Endothelial cell of umbilical vein (primary cell): ENCODE data around the gene KLF1. TPM values are rescaled to one million over a fixed set of nuclear protein-coding genes. Genes with fewer than 3 reads are reported as not detected.

Experiments
- BruUV-seq: library from RNA; stranded (reverse); fragments of 400-500 nt; replicated peaks from 2 replicates; lab custom pipeline; 2021; lab: Mats Ljungman, UMichigan
- CTCF ChIA-PET: fragments of 300-600, 350-600 bp; sonication (Branson Sonifier 250); formaldehyde crosslinking; loops from one replicate; lab custom pipeline; 2021; ENCODE audit warnings: antibody characterized with exemption, inconsistent platforms; lab: Charles Lee
- POLR2A ChIA-PET: fragments of 300-600, 350-600 bp; sonication (Branson Sonifier 250); formaldehyde crosslinking; loops from one replicate; lab custom pipeline; 2021; ENCODE audit warnings: antibody characterized with exemption, inconsistent platforms; lab: Charles Lee
- DNase-seq: peaks from one replicate; pipeline ENCODE4 v3.0.0-alpha.2; 2011; ENCODE audit warnings: low read depth, low spot score
- FAIRE-seq: peaks from 2 replicates; lab custom pipeline; 2011; peaks lifted over from hg19 to GRCh38; lab: Jason Lieb, UNC
- H2AFZ ChIP-seq: 2 replicates; pipeline ENCODE4 v1.6.0; 2012; ENCODE audit warnings: low read depth, low read length, control low read depth, inconsistent platforms
- H3K27ac ChIP-seq: 2 replicates; pipeline ENCODE4 v1.5.1; 2011; ENCODE audit warnings: low read depth, mild to moderate bottlenecking, control low read depth, low read length, moderate library complexity; ENCODE audit not compliant: insufficient read depth
- H3K27me3 ChIP-seq, 2 experiments: 2 replicates each; pipeline versions ENCODE4 v1.6.0 to v1.6.1; 2011; ENCODE audit warnings: low read length in 2 of 2, mixed read lengths in 1 of 2; ENCODE audit not compliant: control insufficient read depth in 2 of 2, insufficient read depth in 2 of 2
- H3K36me3 ChIP-seq, 2 experiments: 2 replicates in 1 of 2; 3 replicates in 1 of 2; pipeline ENCODE4 v1.5.1; 2011; ENCODE audit warnings: low read length in 2 of 2, mild to moderate bottlenecking in 1 of 2, moderate library complexity in 1 of 2; ENCODE audit not compliant: control insufficient read depth in 2 of 2, insufficient read depth in 2 of 2; ENCODE audit errors: extremely low read depth in 1 of 2
- H3K4me1 ChIP-seq: 3 replicates; pipeline ENCODE4 v1.5.1; 2011; ENCODE audit warnings: mild to moderate bottlenecking, low read length; ENCODE audit not compliant: control insufficient read depth, insufficient read depth; ENCODE audit errors: extremely low read depth
- H3K4me2 ChIP-seq: 2 replicates; pipeline ENCODE4 v1.6.1; 2011; ENCODE audit warnings: low read length, control low read depth, mixed read lengths; ENCODE audit not compliant: insufficient read depth
- H3K4me3 ChIP-seq, 3 experiments: fragments of 200-600 bp in 1 of 3; sonication (generic), shearing (Covaris generic) in 1 of 3; replicated peaks in 1 of 3; 2 replicates each; pipeline ENCODE4 v1.5.1; 2011 to 2016; ENCODE audit warnings: control low read depth in 3 of 3, low read length in 3 of 3, mild to moderate bottlenecking in 2 of 3, inconsistent platforms in 1 of 3, low read depth in 1 of 3, moderate library complexity in 1 of 3; ENCODE audit not compliant: insufficient read depth in 1 of 3
- H3K79me2 ChIP-seq: 2 replicates; pipeline ENCODE4 v1.6.0; 2012; ENCODE audit warnings: low read length, inconsistent platforms; ENCODE audit not compliant: control insufficient read depth, insufficient read depth
- H3K9ac ChIP-seq: replicated peaks from 2 replicates; pipeline ENCODE3; 2011; ENCODE audit warnings: low read length, control low read depth; ENCODE audit not compliant: insufficient read depth; ENCODE audit errors: extremely low read depth
- H3K9me1 ChIP-seq: replicated peaks from 3 replicates; pipeline ENCODE4 v1.6.0; 2011; ENCODE audit warnings: mild to moderate bottlenecking, low read length; ENCODE audit not compliant: control insufficient read depth, insufficient read depth; ENCODE audit errors: extremely low read depth
- H3K9me3 ChIP-seq: replicated peaks from 2 replicates; pipeline ENCODE4 v1.5.1; 2012; ENCODE audit warnings: low read length, inconsistent platforms; ENCODE audit not compliant: control insufficient read depth, insufficient read depth
- H4K20me1 ChIP-seq: replicated peaks from 2 replicates; pipeline ENCODE3; 2011; ENCODE audit warnings: mild to moderate bottlenecking, low read length; ENCODE audit not compliant: control insufficient read depth, insufficient read depth; ENCODE audit errors: extremely low read depth
- EZH2 ChIP-seq: IDR thresholded peaks from 2 replicates; pipeline ENCODE4 v1.6.1; 2012; ENCODE audit warnings: borderline replicate concordance, low read depth, mild to moderate bottlenecking, moderate library complexity, low read length, inconsistent platforms; ENCODE audit not compliant: severe bottlenecking
- FOS ChIP-seq: IDR thresholded peaks from 2 replicates; pipeline ENCODE4 v1.6.1; 2011; ENCODE audit warnings: mild to moderate bottlenecking, low read length, moderate library complexity, borderline replicate concordance; ENCODE audit not compliant: insufficient read depth
- GATA2 ChIP-seq: IDR thresholded peaks from 2 replicates; pipeline ENCODE4 v1.7.0; 2011; ENCODE audit warnings: low read depth, mild to moderate bottlenecking, moderate library complexity, mixed read lengths, low read length; ENCODE audit not compliant: insufficient read length, insufficient read depth
- JUN ChIP-seq: IDR thresholded peaks from 2 replicates; pipeline ENCODE4 v1.6.1; 2011; ENCODE audit warnings: borderline replicate concordance, low read depth; ENCODE audit not compliant: insufficient read length, insufficient read depth
- MAX ChIP-seq: IDR thresholded peaks from 2 replicates; pipeline ENCODE4 v1.6.1; 2011; ENCODE audit not compliant: insufficient read depth, insufficient read length
- MYC ChIP-seq: IDR thresholded peaks from one replicate; pipeline ENCODE4 v1.6.1; 2011; ENCODE audit warnings: mild to moderate bottlenecking, low read depth, low read length
- POLR2A ChIP-seq: IDR thresholded peaks from 2 replicates; pipeline ENCODE4 v1.6.1; 2012; ENCODE audit warnings: low read depth, mild to moderate bottlenecking, control low read depth, low read length
- POLR2AphosphoS5 ChIP-seq: IDR thresholded peaks from 2 replicates; pipeline ENCODE4 v1.6.1; 2012; ENCODE audit warnings: low read depth, mild to moderate bottlenecking, control low read depth, low read length, moderate library complexity; ENCODE audit not compliant: insufficient read depth
- dilution Hi-C: fragments of 300-500 bp; cut with MboI; formaldehyde crosslinking; loops from one replicate; pipeline ENCODE4 v1.15.0; 2019; ENCODE audit warnings: low sequenced_read_pairs; ENCODE audit not compliant: extremely low pct_ligation_motif_present
- intact Hi-C: fragments of 100-400 bp; cut with micrococcal nuclease; formaldehyde crosslinking; loops from one replicate; pipeline ENCODE4 v1.10.0; 2022
- polyA plus RNA-seq, 4 experiments: library from polyadenylated mRNA; depleted of rRNA in 3 of 4; stranded (reverse) in 3 of 4; unstranded in 1 of 4; fragments of >200 nt; gene quantifications; 2 replicates each; pipeline versions ENCODE4 v1.2.1 to v1.2.3, GENCODE V29; 2011 to 2012; ENCODE audit warnings: missing spikeins in 1 of 4
- total RNA-seq: library from RNA; stranded (reverse); gene quantifications from 2 replicates; pipeline ENCODE4 v1.2.3, GENCODE V29; 2021
- TF ChIP-seq, protein P1 (sequence below), 2 donors: IDR thresholded peaks; 1 replicate in 1 of 2; 2 replicates in 1 of 2; pipeline ENCODE4 v1.5.1; 2011; ENCODE audit warnings: low read length in 2 of 2, mild to moderate bottlenecking in 2 of 2, moderate library complexity in 2 of 2, control low read depth in 1 of 2, inconsistent platforms in 1 of 2, low read depth in 1 of 2; ENCODE audit not compliant: insufficient read depth in 1 of 2; ENCODE audit errors: extremely low read depth in 1 of 2

Gene KLF1
- total and polyA plus RNA-seq, 2 donors (not counting 3 experiments of a cell fraction or from before 2014, with no cell fraction given): not detected

GRCh38 chr19:12936582-12936981 lies 49.6 kb upstream of the KLF1 start:
- H3K27ac ChIP-seq: no peak overlapping the region
- no peak for FAIRE-seq
- H2AFZ ChIP-seq: no peak overlapping the region
- intact Hi-C loops: loop anchor here (10.0 kb wide), 1 partner anchor 152 kb away; no protein-coding TSS in a partner anchor
- peaks cover 33% of the 10 kb centered on the region for H3K4me1 ChIP-seq
- peaks cover 13 to 19% of the 10 kb centered on the region in 2 experiments for H3K36me3 ChIP-seq
- DNase-seq: no peak
- BruUV-seq: no TSS peak
- no peaks in the 10 kb centered on the region for H3K9me1 ChIP-seq
- no peak overlapping the region for H3K9ac ChIP-seq
- ChIA-PET POLR2A (interaction anchor here (1.6 kb wide), 1 partner anchor 9 kb away, joined by 6 read pairs; the partner anchor contains the start of gene RAD23A), CTCF (no interaction called here)
- no peaks in the 10 kb centered on the region for H3K27me3 ChIP-seq
- TF ChIP-seq FOS: no peak
- TF ChIP-seq GATA2: no peak
- TF ChIP-seq, protein P1, sequence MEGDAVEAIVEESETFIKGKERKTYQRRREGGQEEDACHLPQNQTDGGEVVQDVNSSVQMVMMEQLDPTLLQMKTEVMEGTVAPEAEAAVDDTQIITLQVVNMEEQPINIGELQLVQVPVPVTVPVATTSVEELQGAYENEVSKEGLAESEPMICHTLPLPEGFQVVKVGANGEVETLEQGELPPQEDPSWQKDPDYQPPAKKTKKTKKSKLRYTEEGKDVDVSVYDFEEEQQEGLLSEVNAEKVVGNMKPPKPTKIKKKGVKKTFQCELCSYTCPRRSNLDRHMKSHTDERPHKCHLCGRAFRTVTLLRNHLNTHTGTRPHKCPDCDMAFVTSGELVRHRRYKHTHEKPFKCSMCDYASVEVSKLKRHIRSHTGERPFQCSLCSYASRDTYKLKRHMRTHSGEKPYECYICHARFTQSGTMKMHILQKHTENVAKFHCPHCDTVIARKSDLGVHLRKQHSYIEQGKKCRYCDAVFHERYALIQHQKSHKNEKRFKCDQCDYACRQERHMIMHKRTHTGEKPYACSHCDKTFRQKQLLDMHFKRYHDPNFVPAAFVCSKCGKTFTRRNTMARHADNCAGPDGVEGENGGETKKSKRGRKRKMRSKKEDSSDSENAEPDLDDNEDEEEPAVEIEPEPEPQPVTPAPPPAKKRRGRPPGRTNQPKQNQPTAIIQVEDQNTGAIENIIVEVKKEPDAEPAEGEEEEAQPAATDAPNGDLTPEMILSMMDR (IDR thresholded peaks at IDR 0.05; ENCODE audit: extremely low read depth in 1 of 2, insufficient read depth in 1 of 2, low read depth in 1 of 2, low read length in 2 of 2): no peak
- no peak for TF ChIP-seq EZH2
- TF ChIP-seq POLR2A: no peak
- TF ChIP-seq MYC: no peak
- no peak for TF ChIP-seq POLR2AphosphoS5
- TF ChIP-seq JUN: no peak
- no peak for TF ChIP-seq MAX
- dilution Hi-C loops: no loop called here
- H3K4me3 ChIP-seq: no peak overlapping the region
- H3K9me3 ChIP-seq: no peaks in the 10 kb centered on the region
- peaks cover 49% of the 10 kb centered on the region for H3K79me2 ChIP-seq
- H4K20me1 ChIP-seq: no peaks in the 10 kb centered on the region
- no peak overlapping the region for H3K4me2 ChIP-seq
